GM12873 (cell line): ENCODE results near the gene CREB3L2.

ENCODE experiments used
- CTCF ChIP-seq: IDR thresholded peaks from 2 replicates; pipeline ENCODE4 v1.5.1; 2012; ENCODE audit warnings: low read depth, mild to moderate bottlenecking, moderate library complexity, low read length, control low read depth; ENCODE audit not compliant: insufficient read depth; ENCODE audit errors: missing control alignments

CREB3L2 gene, protein sequence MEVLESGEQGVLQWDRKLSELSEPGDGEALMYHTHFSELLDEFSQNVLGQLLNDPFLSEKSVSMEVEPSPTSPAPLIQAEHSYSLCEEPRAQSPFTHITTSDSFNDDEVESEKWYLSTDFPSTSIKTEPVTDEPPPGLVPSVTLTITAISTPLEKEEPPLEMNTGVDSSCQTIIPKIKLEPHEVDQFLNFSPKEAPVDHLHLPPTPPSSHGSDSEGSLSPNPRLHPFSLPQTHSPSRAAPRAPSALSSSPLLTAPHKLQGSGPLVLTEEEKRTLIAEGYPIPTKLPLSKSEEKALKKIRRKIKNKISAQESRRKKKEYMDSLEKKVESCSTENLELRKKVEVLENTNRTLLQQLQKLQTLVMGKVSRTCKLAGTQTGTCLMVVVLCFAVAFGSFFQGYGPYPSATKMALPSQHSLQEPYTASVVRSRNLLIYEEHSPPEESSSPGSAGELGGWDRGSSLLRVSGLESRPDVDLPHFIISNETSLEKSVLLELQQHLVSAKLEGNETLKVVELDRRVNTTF

GRCh38 chr7:138001529-138002095 is at the start of gene CREB3L2:
Gene CREB3L2, minus strand, starts transcription at chr7:138002086. Its CDS starts 381 bp downstream, at chr7:138001705.
- TF ChIP-seq CTCF = no peak

DNA sequence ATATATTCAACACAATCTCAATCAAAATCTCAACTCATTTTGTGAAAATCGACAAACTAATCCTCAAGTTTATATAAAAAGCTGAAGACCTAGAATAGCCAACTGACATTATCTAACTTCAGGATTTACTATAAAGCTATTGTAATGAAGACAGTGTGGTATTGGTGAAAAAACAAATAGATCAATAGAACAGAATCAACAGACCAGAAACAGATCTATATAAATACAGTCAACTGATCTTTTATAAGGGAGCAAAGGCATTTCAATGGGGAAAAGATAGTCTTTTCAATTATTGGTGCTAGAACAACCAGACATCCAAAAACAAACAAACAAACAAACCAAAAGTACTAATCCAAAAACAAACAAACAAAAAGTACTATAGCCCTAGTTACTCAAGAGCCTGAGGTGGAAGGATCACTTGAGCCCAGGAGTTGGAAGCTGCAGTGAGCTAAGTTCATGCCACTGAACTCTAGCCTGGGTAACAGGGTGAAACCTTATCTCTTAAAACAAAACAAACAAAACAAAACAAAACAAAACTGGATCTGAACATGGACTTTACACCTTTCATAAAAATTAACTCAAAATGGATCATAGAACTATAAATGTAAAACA is 47.7 kb upstream of the CREB3L2 start:
- TF ChIP-seq CTCF = no peak

DNA sequence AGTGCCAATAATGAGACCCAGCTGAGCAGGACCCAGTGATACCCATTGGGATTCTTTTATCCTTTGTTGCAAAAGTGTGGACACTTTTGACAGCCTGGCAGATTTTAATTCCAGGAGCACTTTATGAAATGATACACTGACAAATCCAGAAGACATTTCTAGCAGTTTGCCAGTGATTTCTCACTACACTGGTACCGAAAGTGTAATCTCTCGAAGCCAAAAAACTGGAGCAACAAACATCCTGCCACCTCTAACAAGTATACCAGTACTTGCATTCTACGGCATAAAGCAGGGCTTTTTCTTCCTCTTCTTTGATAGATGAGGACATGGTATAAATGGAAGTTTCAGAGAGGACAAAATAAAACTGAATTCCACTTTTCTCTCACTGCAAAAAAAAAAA is 46.0 kb upstream of the CREB3L2 start:
- no peak for TF ChIP-seq CTCF

GRCh38 chr7:138044897-138045296 is 43.0 kb upstream of the CREB3L2 start:
- TF ChIP-seq CTCF = no peak

DNA sequence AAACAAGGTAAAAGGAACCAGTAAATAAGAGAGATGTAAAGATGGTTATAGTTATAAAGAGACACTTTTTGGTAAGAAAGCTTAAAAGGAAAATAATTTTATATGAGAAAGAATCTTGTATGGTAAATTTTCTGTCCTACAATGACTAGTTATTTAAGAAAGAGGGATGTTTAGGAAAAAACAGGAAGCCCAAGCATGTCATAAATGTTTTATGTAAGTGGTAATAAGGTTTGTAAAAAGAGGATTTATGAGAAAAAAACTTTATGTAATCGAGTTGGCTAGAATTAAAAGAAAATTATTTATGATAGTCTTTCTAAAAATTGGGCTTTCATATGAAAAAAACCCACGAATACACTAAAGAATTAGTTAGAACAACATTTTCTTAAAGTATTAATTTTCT is 34.2 kb upstream of the CREB3L2 start:
- no peak for TF ChIP-seq CTCF

- no peak for TF ChIP-seq CTCF
Observed at GRCh38 chr7:138033241-138033640, 31.4 kb upstream of the CREB3L2 start.

GRCh38 chr7:138032770-138033169 is 30.9 kb upstream of the CREB3L2 start:
- TF ChIP-seq CTCF = no peak
